Endometrial microvascular endothelial cells (primary cell): Measurements from ENCODE around the gene MARK1. TPM values are rescaled to one million over a fixed set of nuclear protein-coding genes. Genes with fewer than 3 reads are reported as not detected.

ENCODE experiments used
- in situ Hi-C: cut with HindIII; loops from 2 replicates; pipeline ENCODE4 v1.10.0; 2017; ENCODE audit warnings: low sequenced_read_pairs, low pct_unique_long_range_greater_than_20kb; ENCODE audit errors: inconsistent ontology term
- total RNA-seq: library from RNA; depleted of rRNA; stranded (reverse); fragments of >200 nt; gene quantifications from one replicate; pipeline ENCODE4 v1.2.3, GENCODE V29; 2015; ENCODE audit errors: inconsistent ontology term

The MARK1 gene
- total RNA-seq = 0.46 TPM

DNA sequence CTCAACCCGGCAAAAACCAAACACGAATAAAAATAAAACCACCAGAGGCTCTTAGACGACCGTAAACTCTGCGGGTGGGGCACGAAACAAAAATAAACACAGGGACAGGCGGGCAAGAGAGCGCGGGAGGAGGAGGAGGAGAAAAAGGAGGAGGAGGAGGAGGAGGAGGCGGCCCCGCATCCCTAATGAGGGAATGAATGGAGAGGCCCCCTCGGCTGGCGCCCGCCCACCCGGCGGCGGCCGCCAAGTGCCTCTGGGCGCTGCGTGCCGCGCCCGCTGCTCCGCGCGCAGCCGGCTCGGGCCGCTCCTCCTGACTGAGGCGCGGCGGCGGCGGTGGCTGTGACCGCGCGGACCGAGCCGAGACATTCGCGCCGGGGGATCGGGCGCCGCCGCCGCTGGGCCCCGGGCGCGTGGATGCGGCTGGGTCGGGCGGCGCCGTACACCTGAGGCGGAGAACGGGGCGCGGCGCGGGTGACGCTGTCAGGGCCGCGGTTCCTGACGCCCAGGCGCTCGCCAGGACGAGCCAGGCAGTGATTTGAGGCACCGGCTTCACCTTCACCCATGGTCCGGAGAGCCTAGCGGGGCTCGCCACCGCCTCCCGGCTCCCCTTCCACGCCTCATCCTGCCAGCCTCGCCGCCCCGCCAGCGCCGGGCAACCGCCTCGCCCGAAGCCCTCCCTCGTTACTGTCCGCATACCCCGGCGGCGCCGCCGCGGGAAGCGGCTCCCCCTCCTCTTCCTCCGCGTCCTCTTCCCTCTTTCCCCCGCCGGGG, at the start of gene MARK1:
Gene MARK1, plus strand, starts transcription at position 229 of the 771 bp plus-strand sequence. CDS start 687 bp downstream, outside the sequence.
- in situ Hi-C loops = no loop called here

DNA sequence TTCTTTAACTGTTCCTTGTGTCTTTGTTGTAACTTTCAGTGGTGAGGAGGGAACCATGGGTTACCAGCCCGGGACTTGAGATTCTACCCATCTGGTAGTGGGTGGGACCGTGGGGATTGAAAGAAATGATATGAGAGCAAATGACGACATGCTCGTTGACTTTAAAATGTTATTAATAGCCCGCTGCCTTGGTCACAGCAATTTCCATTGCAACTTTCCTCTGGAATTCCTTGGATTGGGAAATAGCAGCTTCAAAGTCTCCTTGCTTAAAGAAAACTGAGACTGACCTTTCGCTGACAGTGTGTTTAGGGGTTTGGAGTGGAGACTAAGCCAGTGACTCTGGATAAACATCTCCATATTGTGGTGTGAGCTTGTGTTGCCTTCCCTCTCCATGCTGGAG, 44.2 kb upstream of the MARK1 start:
- in situ Hi-C loops = no loop called here

GRCh38 chr1:220484135-220484534, 43.8 kb upstream of the MARK1 start:
- in situ Hi-C loops = no loop called here

DNA sequence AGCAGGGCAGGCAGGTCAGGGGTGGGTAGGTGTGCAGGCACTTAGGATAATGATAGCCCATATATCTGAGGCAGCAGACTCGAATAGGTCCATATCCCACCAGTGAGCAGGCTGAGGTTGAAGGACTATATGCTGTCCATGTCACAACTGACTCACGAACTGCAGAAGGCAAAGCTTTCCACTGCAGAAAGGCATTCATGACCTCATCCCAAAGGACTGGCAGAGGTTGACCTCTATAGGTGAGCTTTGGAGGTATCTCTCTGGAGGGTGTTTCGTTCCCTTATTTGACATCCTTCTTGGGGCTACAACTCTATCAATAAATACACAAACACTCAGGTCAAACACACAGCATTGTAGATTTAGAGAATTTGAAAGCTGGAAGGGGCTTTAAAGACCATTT, 42.8 kb upstream of the MARK1 start:
- in situ Hi-C loops = no loop called here

DNA sequence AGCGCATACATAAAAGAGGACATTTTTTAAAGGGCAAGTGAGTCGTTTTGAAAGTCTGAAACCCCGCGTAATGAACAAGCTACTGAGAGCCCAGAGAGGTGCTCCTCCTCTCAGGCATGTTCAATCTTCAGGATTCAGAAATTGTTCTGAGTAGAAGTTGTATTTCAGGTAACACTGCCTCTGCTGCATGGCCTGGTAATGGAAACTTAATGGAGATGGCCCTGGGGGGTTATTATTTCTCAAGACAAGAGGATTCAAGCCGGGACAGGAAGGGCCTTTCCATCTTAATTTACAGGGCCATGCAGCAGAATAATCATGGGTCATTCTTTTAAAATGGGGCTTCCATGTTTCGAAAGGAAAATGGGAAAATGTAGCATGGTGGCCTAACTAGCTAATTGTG, 42.1 kb upstream of the MARK1 start:
- in situ Hi-C loops = no loop called here

DNA sequence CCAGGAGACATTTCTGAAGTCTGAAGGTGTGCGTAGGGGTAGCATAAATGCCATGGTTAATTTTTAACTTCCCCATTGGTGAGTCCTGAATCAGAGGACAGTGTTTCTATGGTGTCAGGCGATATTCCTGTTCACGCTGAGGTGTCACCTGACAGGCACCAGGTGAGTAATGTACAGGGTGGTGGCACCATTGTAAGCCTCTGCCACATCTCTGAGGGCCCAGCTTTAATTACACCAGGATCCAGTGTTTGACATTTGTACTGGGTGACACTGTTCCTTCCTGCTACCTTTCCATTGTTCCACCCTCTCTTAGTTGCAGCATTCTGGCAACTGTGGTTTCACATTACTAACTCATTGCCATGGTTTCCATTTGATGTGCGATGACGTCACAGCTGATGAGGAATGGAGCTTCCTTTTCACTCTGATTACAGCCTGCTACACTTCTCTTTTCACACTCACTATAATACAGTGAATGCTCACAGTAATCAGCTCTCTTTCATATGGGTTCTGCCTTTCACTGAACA, 40.6 kb upstream of the MARK1 start:
- in situ Hi-C loops = no loop called here

GRCh38 chr1:220491891-220492290, 36.0 kb upstream of the MARK1 start:
- in situ Hi-C loops = no loop called here

- in situ Hi-C loops = no loop called here
Observed at GRCh38 chr1:220497220-220497947, 30.6 kb upstream of the MARK1 start.

DNA sequence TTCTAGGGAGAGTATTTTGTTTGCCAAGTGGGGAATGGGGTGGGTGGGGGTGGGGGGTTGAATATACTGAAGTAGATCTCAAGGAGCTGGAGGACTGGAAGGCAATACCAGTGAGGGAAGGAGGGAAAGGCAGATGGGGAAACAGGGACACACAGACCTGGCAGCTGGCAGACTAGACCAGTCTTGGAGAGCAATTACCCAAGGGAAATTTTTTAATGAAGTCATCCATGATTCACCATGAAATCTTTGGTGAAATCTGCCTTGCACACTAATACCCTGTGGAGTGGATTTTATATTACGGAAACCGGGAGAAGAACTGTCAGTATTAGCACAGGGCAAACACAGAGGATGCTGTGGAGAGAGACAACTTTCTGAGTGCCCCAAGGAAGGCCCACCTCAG, 29.7 kb upstream of the MARK1 start:
- in situ Hi-C loops = no loop called here

GRCh38 chr1:220500372-220500771, 27.6 kb upstream of the MARK1 start:
- in situ Hi-C loops = no loop called here

- in situ Hi-C loops = no loop called here
Observed at GRCh38 chr1:220504329-220504728, 23.6 kb upstream of the MARK1 start.

- in situ Hi-C loops = no loop called here
Observed at GRCh38 chr1:220507085-220507484, 20.9 kb upstream of the MARK1 start.

DNA sequence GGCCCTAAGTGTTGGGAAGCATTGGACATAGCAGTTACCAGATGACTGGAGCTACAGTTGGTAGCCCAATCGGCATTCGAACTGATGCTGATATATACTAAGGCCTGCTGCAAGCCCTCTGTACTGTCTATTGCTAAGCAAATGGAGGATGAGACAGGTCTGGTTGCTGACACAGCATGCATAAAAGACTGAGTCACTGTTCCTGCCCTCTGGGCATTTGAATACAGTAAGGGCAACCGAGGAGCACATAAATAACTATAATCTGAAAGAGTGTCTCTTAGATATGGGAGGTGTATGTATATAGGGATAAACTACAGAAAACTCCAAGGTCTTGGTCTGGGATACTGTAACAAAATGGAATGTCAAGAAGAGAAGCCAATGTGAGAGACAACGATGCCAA, 16.8 kb upstream of the MARK1 start:
- in situ Hi-C loops = no loop called here

GRCh38 chr1:220511785-220512184, 16.2 kb upstream of the MARK1 start:
- in situ Hi-C loops = no loop called here

GRCh38 chr1:220513834-220514233, 14.1 kb upstream of the MARK1 start:
- in situ Hi-C loops = no loop called here

DNA sequence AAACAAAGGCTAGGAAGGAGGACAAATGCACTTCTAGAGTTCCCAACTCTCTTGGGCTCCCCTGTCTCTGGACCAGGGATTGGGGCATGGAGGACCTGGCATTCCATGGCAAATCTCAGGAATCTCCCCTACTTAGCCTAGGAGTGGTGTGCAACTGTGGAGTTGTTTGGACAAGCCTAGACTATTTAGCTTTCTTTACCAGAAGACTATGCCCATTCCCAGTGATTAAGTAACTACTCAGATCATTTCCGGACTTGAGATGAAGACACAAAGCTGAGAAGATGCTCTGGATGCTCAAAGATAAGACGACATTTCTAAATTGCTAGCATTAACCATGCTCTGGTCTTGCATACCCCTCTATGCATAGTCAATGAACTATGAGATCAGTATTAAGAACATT, 13.7 kb upstream of the MARK1 start:
- in situ Hi-C loops = no loop called here

- in situ Hi-C loops = no loop called here
Observed at GRCh38 chr1:220516014-220516721, 11.8 kb upstream of the MARK1 start.

GRCh38 chr1:220516722-220517042, 11.3 kb upstream of the MARK1 start:
- in situ Hi-C loops = no loop called here

DNA sequence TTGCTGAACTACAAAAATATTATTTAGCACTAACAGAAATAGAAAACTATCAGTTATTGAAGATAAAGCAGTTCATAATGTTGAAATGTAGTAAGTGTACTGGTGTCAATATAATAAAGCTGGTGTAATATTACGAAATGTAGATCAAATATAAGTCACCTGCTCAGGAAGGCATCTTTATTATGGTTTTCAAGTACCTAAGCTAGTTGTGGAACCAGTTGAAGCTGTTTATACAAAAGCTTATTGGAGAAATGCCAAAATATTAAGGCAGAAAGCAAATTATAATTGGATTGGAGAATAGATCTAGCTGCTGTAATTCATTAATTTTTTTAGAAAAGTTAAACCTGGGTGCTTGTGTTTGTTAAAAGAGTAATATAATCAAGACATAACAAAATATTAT, 6.2 kb upstream of the MARK1 start:
- in situ Hi-C loops = no loop called here

DNA sequence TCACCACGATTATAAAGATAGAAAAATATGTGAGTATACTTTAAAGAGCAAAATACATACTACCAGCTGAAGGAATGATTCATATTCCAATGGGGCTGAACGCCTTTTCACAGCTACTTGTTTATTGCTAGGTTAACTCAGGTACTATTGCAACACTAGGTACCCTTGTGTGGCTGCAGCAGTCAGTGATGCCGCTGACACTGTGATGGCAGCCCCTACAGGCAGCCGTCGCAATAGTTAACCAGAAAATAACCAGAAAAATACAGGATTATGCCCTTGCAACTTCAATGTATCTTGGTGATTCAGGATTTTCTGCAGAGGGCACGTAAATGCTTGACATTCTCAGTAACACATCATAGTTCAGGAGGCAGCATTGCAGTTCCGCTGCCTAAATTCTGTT, 1.6 kb upstream of the MARK1 start:
- in situ Hi-C loops = no loop called here
